ENCODE data around the gene CCDC92B.
"Not testable (repeated sequence)": the region's sequence is repeated elsewhere in the genome, so short reads cannot be mapped to it uniquely, and the experiment has no call there.

CCDC92B gene

DNA sequence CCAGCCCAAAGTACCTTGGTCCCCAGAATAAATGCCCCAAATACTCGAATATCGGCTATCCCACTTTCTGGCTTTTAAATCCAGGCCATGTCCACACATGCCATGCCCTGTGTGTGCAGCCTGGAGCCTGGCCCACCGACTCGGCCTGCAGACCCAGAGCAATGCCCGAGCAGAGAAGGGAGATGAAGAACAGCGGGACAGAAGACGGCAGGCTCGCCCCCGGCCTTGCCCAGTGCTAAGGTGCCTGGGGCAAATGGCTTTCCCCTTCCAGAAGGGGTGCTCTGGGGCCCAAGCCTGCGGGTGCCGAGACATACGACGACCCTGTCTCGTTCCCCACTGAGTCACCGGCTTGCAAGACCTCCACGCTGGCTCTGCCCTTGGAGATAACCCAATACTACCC, 45.8 kb downstream of the CCDC92B start:
- no peak for DNase-seq (ENCODE audit: low read depth in 2 of 2)

DNA sequence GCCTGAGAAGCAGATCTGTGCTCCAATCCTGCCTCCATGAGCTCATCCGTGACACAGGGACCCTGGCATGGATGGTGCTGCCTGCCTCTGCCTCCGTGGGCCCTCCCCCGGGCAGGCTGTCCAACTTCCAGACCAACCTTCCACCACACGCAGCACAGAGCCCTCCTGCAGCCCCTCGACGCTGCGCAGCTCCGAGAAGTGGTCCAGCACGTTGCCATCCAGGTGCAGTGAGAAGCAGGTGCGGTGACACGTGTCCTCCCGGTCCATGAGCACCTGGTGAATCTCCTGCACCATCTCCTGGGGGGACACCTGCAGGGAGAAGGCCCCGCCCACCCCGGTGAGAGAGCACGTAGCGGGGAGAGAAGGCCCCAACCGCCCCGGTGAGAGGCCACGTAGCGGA, 46.3 kb downstream of the CCDC92B start:
- DNase-seq (ENCODE audit: low read depth in 2 of 2), result no peak

DNA sequence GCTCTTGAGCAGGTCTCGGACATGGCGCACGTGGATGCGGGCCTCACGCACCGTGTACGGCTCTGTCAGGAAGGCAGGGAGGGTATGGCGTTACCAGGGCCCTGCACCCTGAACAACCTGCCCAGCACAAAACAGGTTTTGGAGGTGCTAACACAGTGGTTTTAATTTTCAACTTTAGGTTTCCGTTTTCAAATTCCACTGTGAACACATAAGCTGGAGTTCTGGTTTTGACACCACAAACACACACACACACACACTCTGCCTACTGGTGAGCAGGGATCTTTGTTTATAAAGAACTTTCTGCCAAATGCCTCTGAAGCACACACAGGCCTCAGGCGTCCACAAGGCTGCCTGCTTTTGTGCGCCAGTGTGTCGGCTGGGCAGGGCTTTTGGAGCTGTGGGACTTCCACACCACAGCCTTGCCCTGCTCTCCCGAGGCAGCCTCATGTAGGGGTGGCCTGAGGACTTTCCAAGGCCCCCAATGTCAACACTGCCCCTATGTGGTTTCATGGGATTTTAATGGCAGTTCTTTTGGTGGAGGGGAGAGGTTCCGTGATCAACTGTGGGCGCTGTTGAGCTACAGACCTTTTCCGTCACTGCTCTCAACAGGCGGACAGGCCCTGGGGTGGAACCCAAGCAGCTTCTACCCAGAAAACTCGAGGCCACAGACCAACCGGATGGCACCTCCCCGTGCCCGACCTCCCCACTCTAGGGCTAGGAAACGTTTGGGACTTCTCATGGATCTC, 47.3 kb downstream of the CCDC92B start:
- no peak for DNase-seq (ENCODE audit: low read depth in 2 of 2)

DNA sequence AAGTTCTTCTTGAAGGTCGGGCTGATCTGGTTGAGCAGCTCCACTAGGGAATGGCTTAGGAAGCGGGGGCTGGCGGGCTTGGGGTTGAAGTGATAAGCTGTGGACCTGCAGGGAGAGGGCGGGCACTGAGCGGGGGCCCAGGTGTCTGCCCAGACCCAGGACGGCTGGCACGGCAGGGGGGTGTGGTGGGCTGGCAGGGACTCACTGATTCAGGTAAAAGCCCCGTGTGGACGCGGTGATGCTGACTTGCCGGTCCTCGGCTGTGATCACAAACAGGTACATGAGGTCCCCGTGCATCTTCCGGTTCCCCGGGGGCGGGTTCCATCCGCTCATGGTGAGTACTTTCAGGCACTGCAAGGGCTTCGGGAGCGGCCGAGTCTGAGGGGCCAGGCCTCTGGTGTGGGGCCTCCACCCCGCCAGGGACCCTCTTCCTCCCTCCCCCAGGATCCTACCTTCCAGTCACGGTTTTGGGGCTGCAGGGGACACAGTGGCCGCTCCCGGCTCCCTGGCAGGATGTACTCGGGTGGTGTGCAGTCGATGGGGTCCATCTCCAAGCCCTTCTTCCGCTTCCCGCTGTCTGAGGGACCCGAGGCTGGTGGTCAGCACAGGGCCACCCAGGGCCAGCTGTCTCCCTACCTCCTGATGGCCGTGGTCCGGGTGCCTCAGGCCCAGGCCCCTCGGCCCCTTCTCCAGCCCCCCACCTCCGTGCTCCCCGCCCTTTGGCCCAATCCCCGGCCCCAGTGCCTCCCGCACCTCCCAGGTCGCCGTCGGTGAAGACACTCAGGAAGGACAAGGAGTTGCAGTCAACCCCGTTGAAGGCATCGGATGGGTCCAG, 48.1 kb downstream of the CCDC92B start:
- no peak for DNase-seq (ENCODE audit: low read depth in 2 of 2)

DNA sequence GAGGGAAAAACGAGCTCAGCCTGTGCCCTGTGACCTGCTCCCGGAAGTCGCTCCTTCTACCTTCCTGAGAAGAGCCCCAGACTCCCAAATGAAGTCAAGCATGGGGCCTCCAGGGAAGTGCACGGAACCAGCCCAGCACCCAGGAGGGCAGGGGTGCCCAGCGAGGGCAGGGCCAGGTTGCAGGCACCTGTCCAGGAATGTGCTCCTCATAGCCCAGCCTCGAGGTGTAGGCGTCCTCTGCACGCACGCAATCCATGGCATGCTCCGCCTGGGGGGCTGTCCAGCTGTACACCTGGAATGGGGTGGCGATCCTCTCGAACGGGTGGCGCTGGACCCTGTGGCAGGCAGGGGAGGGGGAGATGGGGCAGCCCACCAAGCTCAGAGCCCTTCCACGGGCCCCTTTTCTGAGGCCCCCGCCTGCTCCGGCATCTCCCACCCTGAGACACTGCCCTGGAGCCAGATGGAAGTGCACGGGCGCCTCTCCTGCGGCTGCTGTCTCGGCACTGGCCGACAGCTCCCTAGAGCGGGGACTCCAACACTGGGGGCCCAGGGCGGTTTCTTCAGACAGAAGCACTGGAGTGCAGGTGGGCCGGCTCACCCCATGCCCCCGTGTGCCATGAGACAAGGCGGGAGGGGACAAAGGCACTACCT, 48.8 kb downstream of the CCDC92B start:
- DNase-seq (ENCODE audit: low read depth in 2 of 2), result no peak

DNA sequence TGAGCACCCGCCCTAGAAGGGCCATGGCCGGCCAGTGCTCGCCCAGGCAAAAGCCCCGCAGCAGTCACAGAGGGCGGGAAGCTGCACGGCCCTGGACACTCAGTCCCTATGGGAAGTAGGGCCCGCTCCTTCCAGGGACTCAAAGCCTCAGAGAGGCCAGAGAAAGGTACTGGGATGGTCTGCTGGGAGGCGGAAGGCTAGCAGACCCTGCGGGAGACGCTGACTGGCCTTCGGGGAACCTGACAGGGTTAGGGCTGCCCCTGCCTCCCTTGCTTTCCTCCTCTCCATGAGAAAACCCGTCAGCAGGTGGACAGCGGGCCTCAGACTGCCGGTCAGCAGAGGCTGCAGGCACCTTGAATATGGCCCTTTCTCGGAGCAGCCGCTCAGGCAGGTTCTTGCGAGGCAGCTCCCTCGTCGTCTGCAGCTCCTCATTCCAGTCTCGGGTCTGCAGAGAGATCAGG, 49.4 kb downstream of the CCDC92B start:
- no peak for DNase-seq (ENCODE audit: low read depth in 2 of 2)

GRCh38 chr17:2699216-2699805, 50.1 kb downstream of the CCDC92B start:
- not testable (repeated sequence) for DNase-seq (ENCODE audit: low read depth in 2 of 2)

- DNase-seq (ENCODE audit: low read depth in 2 of 2), result no peak
Observed at GRCh38 chr17:2697611-2698162, 51.8 kb downstream of the CCDC92B start.

DNA sequence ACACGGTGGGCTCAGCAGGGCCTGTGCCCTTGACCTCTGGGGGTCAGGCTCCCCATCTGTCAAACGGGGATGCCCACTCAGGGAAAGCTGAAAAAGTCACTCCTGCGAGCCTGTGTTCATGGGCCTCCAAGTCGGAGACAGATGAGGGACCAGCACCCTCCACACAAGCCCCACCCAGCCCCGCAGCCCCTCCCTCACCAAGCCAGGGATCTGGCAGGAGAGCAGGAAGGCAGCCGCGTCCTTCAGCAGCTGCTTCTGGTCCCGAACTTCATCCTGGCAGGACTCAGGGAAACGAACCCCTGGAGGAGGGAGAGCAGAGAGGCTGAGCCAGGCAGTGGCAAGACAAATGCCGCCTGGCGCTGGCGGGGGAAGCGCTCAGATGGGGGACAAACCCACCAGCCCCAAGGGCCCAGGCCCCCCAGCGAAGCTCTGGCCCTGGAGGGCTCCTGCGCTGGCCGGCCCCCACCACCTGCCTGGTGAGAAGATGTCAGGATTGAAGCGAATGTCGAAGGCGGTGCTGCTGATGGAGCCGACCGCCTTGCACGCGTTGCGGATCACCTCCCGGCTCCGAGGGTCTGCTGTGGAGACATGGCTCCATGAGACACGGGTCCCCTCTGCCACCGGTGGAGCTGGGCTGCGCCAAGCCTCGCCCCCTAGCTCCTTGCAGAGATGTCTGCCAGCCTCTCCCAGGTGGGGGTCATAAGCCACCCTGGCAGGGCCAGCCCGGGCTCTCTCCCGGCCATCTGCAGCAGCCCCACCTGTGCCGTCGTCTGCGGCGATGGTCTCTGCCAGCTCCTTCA, 53.3 kb downstream of the CCDC92B start:
- no peak for DNase-seq (ENCODE audit: low read depth in 2 of 2)

DNA sequence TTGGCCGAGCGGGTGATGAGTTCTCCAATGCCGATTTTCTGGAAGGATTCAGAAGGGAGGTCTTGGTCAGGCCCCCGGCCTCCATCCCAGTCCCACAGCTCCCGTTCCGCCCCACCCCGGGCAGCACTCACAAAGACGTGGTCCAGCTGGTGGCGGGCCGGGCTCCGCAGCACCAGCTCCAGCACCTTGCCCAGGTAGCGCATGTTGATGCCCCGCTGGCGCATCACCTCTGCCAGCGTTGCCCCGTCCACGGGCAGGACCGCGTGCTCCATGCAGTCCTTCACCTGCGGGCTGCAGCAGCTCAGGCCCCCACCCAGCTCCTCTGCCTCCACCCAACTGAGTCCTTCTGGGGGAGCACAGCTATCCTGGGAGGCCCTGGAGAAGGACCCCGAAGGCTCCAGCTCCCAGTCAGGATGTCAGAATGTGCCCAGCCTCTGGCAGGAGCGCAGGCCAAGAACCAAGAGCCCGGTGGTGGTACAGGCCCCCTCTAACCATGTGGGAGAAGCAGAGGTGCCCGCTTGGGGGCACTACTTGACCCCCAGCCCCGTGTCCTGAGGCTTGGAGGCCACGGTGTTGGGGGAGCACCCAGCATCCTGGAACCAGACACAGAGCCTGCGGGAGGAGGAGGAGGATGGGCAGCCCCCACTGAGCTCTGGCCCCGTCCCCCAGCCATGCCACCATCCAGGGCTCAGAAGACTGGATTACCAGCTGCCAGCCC, 54.0 kb downstream of the CCDC92B start:
- no peak for DNase-seq (ENCODE audit: low read depth in 2 of 2)

GRCh38 chr17:2694381-2695242, 54.8 kb downstream of the CCDC92B start:
- DNase-seq (ENCODE audit: low read depth in 2 of 2), result no peak

GRCh38 chr17:2693561-2694380, 55.7 kb downstream of the CCDC92B start:
- DNase-seq (ENCODE audit: low read depth in 2 of 2), result no peak

DNA sequence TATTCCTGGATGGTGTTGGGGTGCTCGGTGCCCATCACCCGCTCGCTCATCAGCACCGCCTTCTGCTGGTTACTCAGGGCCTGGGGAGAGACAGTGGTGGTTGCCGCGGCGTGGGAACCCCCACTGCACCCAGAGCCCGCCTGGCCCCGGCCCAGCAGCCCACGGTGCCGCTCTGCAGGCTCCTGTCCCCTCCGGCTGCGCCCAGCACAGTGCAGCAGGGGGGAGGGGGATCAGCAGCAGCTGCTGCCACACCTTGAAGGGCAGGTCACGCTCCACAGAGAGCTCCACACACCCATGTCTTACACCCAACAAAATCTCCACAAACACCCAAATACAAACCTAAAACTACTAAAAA, 56.7 kb downstream of the CCDC92B start:
- DNase-seq (ENCODE audit: low read depth in 2 of 2), result no peak

GRCh38 chr17:2691965-2692780, 57.3 kb downstream of the CCDC92B start:
- no peak for DNase-seq (ENCODE audit: low read depth in 2 of 2)

DNA sequence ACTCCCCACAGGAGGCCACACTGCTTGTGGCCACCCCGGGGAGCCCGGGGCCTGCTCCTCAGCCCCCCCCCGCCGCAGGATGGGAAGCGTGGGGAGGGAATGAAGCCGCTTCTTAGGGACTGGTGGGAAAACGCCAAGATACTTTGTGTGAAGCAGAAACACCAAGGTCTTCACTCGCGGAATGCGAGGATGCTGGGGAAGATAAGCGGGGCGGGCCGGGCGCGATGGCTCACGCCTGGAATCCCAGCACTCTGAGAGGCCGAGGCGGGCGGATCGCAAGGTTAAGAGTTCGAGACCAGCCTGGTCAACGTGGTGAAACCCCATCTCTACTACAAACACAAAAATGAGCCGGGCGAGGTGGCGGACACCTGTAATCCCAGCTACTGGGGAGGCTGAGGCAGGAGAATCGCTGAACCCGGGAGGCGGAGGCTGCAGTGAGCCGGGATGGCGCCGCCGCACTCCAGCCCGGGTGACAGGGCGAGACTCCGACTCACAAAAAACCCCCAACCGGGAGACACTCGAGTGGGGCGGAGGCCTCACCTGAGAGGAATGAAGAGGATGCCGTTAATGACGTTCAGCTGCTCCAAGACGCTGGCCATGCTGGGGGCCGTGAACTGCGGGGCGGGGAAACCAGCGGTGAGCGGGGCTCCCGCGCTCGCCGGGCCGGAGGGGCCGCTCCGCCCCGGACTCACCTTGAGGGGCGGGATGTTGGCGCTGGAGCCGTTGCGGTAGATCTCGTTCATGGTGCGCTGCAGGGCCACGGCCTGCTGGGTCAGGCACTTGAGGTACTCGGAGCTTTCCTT, 58.2 kb downstream of the CCDC92B start:
- no peak for DNase-seq (ENCODE audit: low read depth in 2 of 2)

DNA sequence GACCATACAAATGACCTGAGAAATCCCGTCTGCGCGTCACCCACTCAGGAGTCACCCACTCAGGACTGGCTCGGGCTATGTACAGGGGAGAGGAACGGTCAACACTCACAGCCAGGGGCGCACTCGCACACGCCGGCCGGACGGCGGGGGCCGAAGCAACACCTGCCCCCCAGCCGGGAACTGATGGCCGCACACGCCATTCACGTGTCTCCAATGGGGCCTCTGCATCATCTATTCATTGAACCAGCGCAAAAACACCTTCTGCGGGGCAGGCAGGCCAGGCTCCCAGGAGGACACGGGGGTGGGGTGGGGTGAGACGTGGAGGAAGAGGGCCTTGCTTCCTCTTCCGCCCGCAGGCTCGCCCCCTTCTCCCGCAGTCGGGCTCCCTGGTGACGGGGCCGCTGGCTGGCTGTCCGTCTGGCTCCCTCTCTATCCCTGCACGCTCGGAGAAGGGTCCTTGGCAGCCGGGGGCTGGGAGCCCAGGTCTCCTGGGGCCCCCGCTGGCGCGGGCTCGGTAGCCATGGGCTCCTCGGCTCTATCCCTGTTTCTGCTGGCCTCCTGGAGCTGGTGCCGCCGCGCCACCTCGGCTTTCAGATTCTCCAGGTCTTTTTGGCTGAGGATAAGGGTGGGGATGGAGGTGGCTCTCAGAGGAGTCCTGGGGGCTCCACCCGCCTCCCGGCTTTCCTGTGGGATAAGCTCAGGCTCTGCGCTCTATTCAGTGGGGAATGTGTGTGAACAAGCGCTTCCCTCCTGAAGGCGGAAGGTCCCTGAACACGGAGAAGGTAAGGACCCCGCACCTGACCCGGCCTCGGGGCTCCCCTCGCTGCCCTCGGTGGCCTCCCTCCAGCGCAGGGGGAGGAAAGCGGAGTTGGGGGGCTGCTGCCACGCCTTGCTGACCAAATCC, 59.0 kb downstream of the CCDC92B start:
- no peak for DNase-seq (ENCODE audit: low read depth in 2 of 2)

All from stimulated activated CD8-positive, alpha-beta memory T cell treated with anti-CD3 and anti-CD28 coated beads, Interleukin-15, amount 100 ng/mL, for 48 hours (primary cell).